Measurements from ENCODE around the gene TLE3.

The TLE3 gene

GRCh38 chr15:70079888-70080287, 17.8 kb downstream of the TLE3 start:
- no peak for DNase-seq (ENCODE audit: low read depth, low spot score)
- TF ChIP-seq CTCF (IDR thresholded peaks at IDR 0.05; ENCODE audit: low read depth, low read length), result no peak
- no peak overlapping the region for H3K4me3 ChIP-seq (ENCODE audit: low read depth, low read length)
- in situ Hi-C loops (cut with HindIII; ENCODE audit: low sequenced_read_pairs), result no loop called here

DNA sequence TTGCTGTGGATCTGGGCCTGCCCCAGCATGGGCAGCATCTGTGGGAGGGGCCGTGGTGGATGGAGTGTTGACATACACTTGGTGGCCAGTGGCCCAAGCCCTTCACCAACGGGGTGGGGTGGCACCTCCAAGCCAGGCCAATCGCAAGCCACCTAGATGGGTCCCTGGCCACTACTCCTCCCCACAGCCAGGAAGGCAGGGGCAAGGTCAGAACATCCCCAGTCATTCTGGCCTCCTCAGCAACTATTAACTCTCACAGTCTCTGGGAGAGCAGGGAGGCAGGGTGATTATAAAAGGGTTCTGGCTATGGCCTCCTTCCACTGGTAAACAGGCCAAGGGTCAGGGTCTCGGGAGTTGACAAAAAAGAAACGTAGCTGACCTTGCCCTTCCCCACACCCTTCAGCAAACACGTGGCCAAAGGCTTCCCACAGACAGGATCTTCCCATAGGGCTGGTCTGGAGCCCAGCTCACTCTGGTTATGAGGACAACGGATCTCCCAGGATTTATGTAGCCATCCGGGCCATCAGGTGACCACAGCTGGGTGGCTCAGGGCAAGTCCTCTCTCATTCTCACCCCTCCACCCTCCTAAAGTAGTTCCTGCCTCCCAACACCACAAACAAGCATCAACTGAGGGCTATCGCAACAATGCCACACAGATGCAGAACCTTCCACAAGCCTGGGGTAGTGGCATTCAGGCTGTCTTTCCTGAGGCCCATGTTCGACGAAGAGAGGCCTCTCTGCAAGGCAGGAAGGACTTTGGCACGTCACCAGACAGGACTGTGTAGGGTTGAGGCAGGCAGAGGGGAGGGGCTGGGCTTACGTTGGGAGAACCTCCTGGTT, 18.9 kb downstream of the TLE3 start:
- DNase-seq (ENCODE audit: low read depth, low spot score), result no peak
- in situ Hi-C loops (cut with HindIII; ENCODE audit: low sequenced_read_pairs), result no loop called here
- no peak for TF ChIP-seq CTCF (IDR thresholded peaks at IDR 0.05; ENCODE audit: low read depth, low read length)
- no peak overlapping the region for H3K4me3 ChIP-seq (ENCODE audit: low read depth, low read length)

DNA sequence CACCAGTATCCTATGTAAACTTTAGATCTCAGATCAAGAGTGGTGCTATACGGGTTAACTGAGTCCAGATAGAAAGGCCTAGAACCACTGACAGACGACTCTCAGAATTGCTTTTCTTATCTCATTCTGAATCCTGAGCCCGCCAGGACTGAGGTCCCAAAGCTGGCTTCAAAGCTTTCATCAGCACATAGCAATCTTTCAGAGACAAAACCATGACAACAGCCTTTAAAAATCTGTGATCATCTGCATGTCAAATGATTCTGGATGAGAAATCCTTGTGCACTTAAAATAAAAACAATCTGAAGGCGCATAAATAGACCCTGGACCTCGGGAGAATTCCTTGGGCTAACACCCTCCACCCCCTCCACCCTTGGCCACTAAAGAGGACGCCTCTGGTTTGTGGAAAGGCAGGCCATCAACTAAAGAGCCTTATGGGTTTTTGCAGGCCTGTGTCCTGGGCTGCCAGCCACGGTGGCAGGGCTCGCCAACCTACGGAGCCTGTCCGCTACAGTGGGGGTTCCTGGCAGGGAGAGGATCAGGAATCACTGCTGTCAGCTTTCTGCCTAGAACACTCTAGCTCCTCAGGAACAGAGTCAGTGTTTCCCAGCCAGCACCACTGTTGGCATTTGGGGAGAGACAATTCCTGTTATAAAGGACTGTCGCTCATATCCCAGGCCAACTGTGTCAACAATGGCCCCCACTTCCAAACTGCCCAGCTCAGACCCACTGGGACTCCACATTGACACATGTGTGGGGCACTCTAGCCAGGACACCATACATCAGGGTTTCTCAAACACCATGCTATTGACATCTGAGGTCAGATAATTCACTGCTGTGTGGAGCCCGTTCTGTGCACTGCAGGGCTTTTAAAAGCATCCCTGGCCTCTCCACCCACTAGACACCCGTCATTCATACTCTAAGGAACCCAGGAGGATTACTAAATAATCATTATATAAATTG, 20.2 kb downstream of the TLE3 start:
- H3K4me3 ChIP-seq (ENCODE audit: low read depth, low read length), result no peak overlapping the region
- in situ Hi-C loops (cut with HindIII; ENCODE audit: low sequenced_read_pairs), result no loop called here
- TF ChIP-seq CTCF (IDR thresholded peaks at IDR 0.05; ENCODE audit: low read depth, low read length), result no peak
- DNase-seq (ENCODE audit: low read depth, low spot score), result no peak

DNA sequence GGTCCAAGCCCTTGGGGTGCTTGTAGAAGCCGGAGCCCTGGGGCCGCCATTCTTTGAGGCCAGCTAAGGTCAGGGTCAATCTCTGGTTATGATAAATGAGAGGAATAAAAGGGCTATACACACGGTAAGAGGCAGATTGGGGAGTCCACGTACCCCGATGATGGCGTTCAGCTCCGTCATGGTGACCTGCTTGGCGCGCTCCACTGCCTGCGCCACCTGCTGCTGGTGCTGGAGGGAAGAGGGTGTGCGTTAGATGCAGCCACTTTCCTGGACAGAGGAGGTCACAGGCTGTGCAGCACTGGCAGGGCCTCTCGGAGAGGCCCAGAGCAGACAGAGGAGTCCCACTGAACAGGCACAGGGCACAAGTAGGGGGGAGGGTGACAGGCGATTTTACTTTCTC, 23.3 kb downstream of the TLE3 start:
- no peak overlapping the region for H3K4me3 ChIP-seq (ENCODE audit: low read depth, low read length)
- no peak for TF ChIP-seq CTCF (IDR thresholded peaks at IDR 0.05; ENCODE audit: low read depth, low read length)
- DNase-seq (ENCODE audit: low read depth, low spot score), result no peak
- in situ Hi-C loops (cut with HindIII; ENCODE audit: low sequenced_read_pairs), result no loop called here

DNA sequence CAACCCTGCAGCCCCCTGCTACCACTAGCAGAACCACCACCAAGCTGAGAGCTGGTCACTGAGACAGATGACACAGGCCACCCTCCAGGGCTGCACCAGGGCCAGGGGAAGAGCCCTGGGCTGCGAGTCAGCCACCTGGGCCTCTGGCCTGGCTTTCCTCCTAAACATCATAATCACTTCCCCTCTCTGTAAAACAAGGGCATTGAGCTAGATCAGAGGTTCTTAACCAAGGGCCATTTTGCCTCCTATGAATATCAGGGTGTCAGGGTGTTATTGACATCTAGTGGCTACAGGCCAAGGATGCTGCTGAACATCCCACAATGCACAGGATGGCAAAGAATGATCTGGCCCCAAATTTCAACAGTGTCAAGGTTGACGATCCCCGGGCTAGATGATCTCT, 25.2 kb downstream of the TLE3 start:
- no peak for DNase-seq (ENCODE audit: low read depth, low spot score)
- in situ Hi-C loops (cut with HindIII; ENCODE audit: low sequenced_read_pairs), result no loop called here
- no peak for TF ChIP-seq CTCF (IDR thresholded peaks at IDR 0.05; ENCODE audit: low read depth, low read length)
- no peak overlapping the region for H3K4me3 ChIP-seq (ENCODE audit: low read depth, low read length)

- H3K4me3 ChIP-seq (ENCODE audit: low read depth, low read length), result no peak overlapping the region
- TF ChIP-seq CTCF (IDR thresholded peaks at IDR 0.05; ENCODE audit: low read depth, low read length), result no peak
- no peak for DNase-seq (ENCODE audit: low read depth, low spot score)
- in situ Hi-C loops (cut with HindIII; ENCODE audit: low sequenced_read_pairs), result no loop called here
These were observed 25.9 kb downstream of the TLE3 start for GRCh38 chr15:70071799-70072198.

Data from astrocyte of the spinal cord (primary cell).